GM21526 (cell line): ENCODE measurements around the gene CCDC88B.

Experiments
- ATAC-seq: cut with Tn5 transposase; IDR thresholded peaks from one replicate; pipeline ENCODE4 v1.9.1; 2021; ENCODE audit warnings: moderate library complexity; ENCODE audit not compliant: unreplicated experiment, low FRiP score

The CCDC88B gene

DNA sequence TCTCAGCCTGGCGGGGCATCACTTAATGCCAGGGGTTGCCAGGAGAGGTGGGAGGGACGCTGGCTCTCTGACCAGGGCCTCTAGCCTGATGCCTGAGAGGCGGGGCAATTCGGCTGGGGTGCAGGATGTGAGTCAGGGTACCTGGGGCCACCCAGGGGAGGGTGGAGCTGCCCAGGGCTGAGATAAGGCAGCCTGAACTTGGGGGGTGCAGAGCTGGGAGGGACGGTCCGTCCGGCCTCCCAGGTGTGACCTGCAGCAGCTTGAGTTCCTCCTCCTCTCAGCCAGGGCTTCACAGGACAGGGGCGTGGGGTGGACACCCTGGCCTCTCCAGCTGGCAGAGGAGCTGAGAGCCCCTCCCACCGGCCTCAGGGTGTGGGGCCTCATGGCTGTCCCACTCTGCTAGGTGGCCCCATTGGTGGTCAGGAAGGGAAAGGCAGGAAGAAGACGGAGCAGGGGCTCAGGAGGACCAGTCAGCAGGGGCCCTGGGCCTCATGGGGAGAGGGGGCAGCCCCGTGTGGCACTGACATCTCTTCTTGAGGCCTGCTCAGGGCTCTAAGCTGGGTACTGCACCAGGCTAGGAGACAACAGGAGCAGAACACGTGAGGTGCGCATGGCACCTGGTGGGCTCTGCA, 18.0 kb downstream of the CCDC88B start:
- no peak for ATAC-seq

GRCh38 chr11:64358536-64358906, 18.5 kb downstream of the CCDC88B start:
- ATAC-seq, result no peak

GRCh38 chr11:64358907-64359711, 19.1 kb downstream of the CCDC88B start, which contains the start of gene RPS6KA4:
Gene RPS6KA4 (plus strand): TSS chr11:64359162. CDS start chr11:64359236, 74 bp downstream.
- ATAC-seq, result no peak

DNA sequence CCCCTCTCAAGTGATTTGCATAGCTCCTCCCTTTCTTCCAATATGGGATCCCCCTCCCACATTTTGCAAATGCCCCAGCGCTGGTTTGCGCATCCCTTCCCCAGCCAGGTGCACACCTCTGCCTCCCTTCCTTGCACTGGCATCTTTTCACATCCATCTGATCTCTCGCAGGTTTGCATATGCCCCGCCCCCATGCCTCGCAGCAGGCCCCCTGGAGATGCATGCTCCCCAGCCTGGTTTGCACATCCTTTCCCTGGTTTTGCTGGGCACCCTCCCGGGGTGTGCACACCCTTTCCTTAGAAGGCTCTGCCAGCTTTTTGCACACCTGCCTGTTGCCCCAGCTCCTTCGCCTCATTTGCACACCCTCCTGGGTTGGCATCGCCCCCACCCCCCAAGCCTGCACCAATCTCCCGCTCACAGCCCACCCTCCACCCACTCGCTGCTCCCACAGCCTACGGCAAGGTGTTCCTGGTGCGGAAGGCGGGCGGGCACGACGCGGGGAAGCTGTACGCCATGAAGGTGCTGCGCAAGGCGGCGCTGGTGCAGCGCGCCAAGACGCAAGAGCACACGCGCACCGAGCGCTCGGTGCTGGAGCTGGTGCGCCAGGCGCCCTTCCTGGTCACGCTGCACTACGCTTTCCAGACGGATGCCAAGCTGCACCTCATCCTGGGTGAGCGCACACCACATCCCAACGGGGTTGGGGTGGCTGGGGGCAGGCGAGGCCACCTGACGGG, 19.9 kb downstream of the CCDC88B start:
- ATAC-seq, result no peak

DNA sequence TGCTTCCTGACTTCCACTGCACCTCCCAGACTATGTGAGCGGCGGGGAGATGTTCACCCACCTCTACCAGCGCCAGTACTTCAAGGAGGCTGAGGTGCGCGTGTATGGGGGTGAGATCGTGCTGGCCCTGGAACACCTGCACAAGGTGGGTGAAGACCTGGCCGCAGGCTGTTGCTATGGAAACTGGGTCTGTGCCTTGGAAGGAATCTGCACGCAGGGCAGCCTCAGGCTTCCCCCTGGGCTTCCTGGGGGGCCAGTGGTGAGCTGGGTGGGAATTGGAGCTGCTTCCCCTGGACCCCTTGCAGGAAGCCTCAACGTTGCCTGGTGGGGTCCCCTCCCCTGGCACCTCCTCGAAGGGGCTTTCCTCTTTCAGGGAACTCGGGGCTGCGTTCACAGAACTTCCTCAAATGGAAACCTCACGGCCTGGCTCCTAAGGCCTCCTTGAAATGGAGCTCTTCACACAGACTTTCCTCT, 20.5 kb downstream of the CCDC88B start:
- no peak for ATAC-seq

GRCh38 chr11:64361659-64362058, 21.7 kb downstream of the CCDC88B start:
- ATAC-seq, result no peak

- no peak for ATAC-seq
Measured at GRCh38 chr11:64362339-64362738, 22.3 kb downstream of the CCDC88B start.

DNA sequence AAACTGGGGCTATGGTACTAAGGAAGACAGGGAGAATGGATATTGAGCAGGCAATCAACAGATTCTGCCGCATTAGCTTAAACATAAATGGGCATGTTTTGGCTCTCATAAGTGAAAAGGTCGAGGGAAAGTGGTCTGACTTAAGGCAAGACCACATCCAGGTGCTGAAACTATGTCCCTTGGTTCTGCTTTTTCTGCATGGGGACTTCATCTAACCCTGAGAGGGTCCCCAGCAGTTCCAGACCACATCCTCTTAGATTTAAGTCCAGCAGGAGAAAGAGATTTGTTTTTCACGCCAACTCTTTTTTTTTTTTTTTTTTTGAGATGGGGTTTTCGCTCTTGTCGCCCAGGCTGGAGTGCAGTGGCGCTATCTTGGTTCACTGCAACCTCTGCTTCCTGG, 24.4 kb downstream of the CCDC88B start:
- no peak for ATAC-seq

- ATAC-seq, result no peak
Measured at GRCh38 chr11:64364911-64365310, 24.9 kb downstream of the CCDC88B start.

- ATAC-seq, result no peak
Measured at GRCh38 chr11:64366751-64367150, 26.7 kb downstream of the CCDC88B start.

DNA sequence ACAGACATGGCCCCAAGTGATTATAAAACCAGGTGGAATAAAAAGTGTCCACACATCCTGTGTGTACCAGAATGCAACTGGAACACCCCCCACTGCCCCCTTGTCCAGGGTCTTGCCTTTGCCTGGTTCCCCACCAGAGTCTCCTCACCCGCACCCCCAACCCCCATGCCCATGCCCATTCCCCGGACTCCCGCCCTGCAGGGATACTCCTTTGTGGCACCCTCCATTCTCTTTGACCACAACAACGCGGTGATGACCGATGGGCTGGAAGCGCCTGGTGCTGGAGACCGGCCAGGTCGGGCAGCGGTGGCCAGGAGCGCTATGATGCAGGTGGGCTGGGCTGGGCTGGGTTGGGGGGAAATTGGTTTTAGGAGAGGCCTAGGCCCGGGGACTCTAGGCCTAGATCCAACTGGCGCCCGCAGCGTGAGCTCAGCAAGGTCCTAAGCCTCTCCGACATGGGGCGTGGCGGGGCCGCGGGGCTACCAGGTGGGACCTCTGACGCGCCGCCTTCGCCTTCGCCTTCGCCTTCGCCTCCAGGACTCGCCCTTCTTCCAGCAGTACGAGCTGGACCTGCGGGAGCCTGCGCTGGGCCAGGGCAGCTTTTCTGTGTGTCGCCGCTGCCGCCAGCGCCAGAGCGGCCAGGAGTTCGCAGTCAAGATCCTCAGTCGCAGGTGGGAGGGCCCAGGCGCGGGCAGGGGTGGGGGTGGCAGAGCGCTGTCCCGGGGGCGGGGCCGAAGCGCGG, 28.1 kb downstream of the CCDC88B start:
- no peak for ATAC-seq

DNA sequence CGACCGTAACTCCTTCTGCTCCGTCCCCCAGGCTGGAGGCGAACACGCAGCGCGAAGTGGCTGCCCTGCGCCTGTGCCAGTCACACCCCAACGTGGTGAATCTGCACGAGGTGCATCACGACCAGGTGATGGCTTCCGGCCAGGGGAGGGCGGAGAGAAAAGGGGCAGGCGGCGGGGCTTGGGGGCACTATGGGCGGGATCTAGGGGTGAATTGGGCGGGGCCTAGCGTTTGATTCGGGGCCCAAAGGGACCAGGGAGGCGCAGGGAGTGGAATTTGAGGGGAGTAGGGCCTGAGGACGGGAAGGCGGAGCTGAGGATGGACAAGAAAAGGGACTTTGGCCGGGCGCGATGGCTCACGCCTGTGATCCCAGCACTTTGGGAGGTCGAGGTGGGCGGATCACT, 28.7 kb downstream of the CCDC88B start:
- ATAC-seq, result no peak

- no peak for ATAC-seq
Measured at GRCh38 chr11:64369440-64370421, 29.7 kb downstream of the CCDC88B start.

GRCh38 chr11:64371201-64371600, 31.2 kb downstream of the CCDC88B start:
- no peak for ATAC-seq

DNA sequence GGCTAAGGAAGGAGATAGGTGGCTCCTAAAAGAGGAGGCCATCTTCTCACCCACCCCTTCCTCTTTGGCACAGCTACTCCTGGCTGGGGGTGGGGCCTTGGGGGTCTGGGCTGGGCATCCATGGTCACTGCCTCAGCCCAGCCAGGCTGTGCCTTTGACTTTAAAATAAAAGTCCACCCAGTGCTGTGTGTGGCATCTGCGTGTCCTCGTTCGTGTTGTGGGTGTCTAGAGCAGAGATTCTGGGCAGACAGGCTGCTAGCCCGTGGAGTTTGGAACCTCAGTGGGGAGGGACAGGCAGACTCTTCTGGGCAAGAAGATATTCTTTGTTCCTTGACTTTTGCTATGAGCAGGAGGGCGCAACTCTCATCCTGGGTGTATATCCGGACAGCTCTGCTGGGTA, 32.0 kb downstream of the CCDC88B start:
- ATAC-seq, result no peak

DNA sequence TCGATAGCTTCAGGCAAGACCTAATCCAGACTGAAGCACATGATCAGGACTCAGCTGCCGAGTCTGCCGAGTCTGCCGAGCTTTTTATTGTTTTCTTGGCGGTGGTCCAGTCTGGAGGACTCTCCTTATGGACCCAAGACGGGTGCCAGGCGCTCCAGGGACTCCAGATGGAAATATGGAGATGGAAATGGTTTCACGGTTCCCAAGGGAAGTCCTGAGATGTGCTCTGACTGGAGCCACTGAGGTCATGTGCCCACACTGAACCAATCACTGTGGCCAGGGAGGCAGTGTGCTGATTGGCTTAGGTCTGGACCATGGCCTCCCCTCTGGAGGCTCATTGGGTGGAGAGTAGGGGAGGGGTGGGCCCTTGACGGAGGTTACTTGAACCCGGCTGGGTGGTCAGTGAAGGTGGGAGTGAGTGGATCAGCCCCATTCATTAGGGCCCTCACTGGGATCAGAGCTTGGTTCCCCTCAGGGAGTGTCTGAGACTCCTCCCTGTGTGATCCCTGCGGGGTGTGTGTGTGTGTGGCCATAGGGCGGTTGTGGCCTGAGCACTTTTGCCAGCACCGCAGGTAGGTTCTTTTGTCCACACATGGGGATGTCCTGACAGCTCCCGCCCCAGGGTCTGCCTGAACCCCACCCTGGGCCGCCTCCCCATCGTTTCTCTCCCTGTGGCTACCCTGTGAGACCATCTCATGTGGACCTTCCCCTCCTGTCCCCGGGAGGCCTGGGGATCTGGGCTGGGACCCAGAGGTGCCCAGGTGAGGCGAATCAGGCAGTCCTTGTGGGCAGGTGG, 33.0 kb downstream of the CCDC88B start:
- ATAC-seq, result no peak

GRCh38 chr11:64373598-64373974, 33.6 kb downstream of the CCDC88B start:
- no peak for ATAC-seq

DNA sequence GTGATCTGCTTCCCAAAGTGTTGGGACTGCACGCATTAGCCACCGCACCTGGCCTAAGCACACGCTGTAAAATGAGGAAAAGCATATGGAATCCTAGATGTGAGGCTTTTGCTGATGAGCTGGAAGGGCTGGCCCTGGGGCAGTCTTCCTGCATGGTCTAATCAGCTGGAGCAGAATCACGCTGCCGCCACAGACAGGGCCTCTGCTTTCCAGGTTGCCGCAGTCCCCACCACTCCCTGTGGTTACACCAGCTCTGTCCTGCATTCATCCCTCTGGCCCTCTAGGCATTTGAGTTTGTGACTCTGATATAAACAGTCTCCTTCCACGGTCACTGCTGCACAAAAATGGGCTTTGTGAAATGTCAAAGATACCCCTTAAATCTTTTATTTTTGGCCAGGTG, 36.1 kb downstream of the CCDC88B start:
- ATAC-seq, result no peak
